HepG2 (cell line): ENCODE measurements around the gene CD40. TPM values are rescaled to one million over a fixed set of nuclear protein-coding genes. Genes with fewer than 3 reads are reported as not detected.
A peak's percentile ranks its signal among the peaks of the same experiment; 100 is the strongest.

Experiments used
- CENPT ChIP-seq: sonication (generic); formaldehyde crosslinking; IDR thresholded peaks from 2 replicates; pipeline ENCODE4 v1.8.0; 2022; ENCODE audit warnings: low read depth, mild to moderate bottlenecking, moderate library complexity, missing genetic modification reagents
- CHD4 ChIP-seq: fragments of 200-600 bp; sonication (generic); IDR thresholded peaks from 2 replicates; pipeline ENCODE4 v1.7.0; 2017; ENCODE audit warnings: mild to moderate bottlenecking, low read length, borderline replicate concordance
- FOXA1 ChIP-seq, 2 experiments: fragments of 450-650 bp in 1 of 2; sonication (generic) in 1 of 2; formaldehyde crosslinking in 1 of 2; IDR thresholded peaks; 2 replicates each; pipeline versions ENCODE4 v1.4.0 to v1.6.1; 2016 to 2020; ENCODE audit warnings: missing genetic modification reagents in 1 of 2
- GMEB2 ChIP-seq: IDR thresholded peaks from 2 replicates; pipeline ENCODE4 v1.6.1; 2016; ENCODE audit warnings: missing biosample characterization, missing genetic modification reagents, low read depth
- GTF2F1 ChIP-seq: fragments of 150-350 bp; IDR thresholded peaks from 2 replicates; pipeline ENCODE4 v1.6.1; 2014; ENCODE audit warnings: low read length
- KAT7 ChIP-seq: IDR thresholded peaks from 2 replicates; pipeline ENCODE4 v1.6.1; 2018; ENCODE audit warnings: borderline replicate concordance, missing compliant biosample characterization
- MAF1 ChIP-seq: sonication (generic); formaldehyde crosslinking; IDR thresholded peaks from 2 replicates; pipeline ENCODE4 v1.5.0; 2020; ENCODE audit warnings: missing genetic modification reagents, borderline replicate concordance
- MED1 ChIP-seq: sonication (generic); formaldehyde crosslinking; IDR thresholded peaks from 2 replicates; pipeline ENCODE4 v1.4.0; 2020; ENCODE audit warnings: missing genetic modification reagents
- MED8 ChIP-seq: sonication (generic); formaldehyde crosslinking; IDR thresholded peaks from 2 replicates; pipeline ENCODE4 v1.8.1; 2023; ENCODE audit warnings: mild to moderate bottlenecking, missing genetic modification reagents; ENCODE audit not compliant: insufficient replicate concordance
- PHF8 ChIP-seq: sonication (generic); formaldehyde crosslinking; IDR thresholded peaks from 2 replicates; pipeline ENCODE4 v1.5.0; 2020; ENCODE audit warnings: missing genetic modification reagents
- POLR2A ChIP-seq, 2 experiments: IDR thresholded peaks; 2 replicates each; pipeline ENCODE4 v1.6.1; 2011; ENCODE audit warnings: low read depth in 2 of 2, low read length in 2 of 2, mild to moderate bottlenecking in 1 of 2, moderate library complexity in 1 of 2; ENCODE audit not compliant: insufficient read depth in 1 of 2
- PRMT3 ChIP-seq: sonication (generic); formaldehyde crosslinking; IDR thresholded peaks from 2 replicates; pipeline ENCODE4 v1.8.1; 2022; ENCODE audit warnings: low read depth, mild to moderate bottlenecking, moderate library complexity, missing genetic modification reagents, borderline replicate concordance
- RFX1 ChIP-seq: fragments of 450-650 bp; IDR thresholded peaks from 2 replicates; pipeline ENCODE4 v1.6.1; 2017
- SMAD1 ChIP-seq: sonication (generic); formaldehyde crosslinking; IDR thresholded peaks from 2 replicates; pipeline ENCODE4 v1.4.0; 2020; ENCODE audit warnings: missing genetic modification reagents, low read depth, mild to moderate bottlenecking, borderline replicate concordance
- SMAD9 ChIP-seq: sonication (generic); formaldehyde crosslinking; IDR thresholded peaks from 2 replicates; pipeline ENCODE4 v1.5.1; 2020; ENCODE audit warnings: mild to moderate bottlenecking, missing genetic modification reagents
- YY1 ChIP-seq: IDR thresholded peaks from 2 replicates; pipeline ENCODE4 v1.6.1; 2011; ENCODE audit warnings: low read length, low read depth, moderate library complexity, mild to moderate bottlenecking; ENCODE audit not compliant: insufficient read depth, insufficient replicate concordance
- ZNF230 ChIP-seq: sonication (generic); formaldehyde crosslinking; IDR thresholded peaks from 2 replicates; pipeline ENCODE4 v1.4.0; 2020; ENCODE audit warnings: mild to moderate bottlenecking, missing genetic modification reagents
- ZNF431 ChIP-seq: sonication (generic); formaldehyde crosslinking; IDR thresholded peaks from 2 replicates; pipeline ENCODE4 v1.9.0; 2022; ENCODE audit warnings: missing genetic modification reagents, low read depth, mild to moderate bottlenecking, borderline replicate concordance
- ZNF556 ChIP-seq: sonication (generic); formaldehyde crosslinking; IDR thresholded peaks from 2 replicates; pipeline ENCODE4 v1.4.0; 2020; ENCODE audit warnings: mild to moderate bottlenecking, missing genetic modification reagents, borderline replicate concordance
- ZNF644 ChIP-seq: IDR thresholded peaks from 2 replicates; pipeline ENCODE4 v1.6.1; 2016; ENCODE audit warnings: low read depth
- ZNF816 ChIP-seq: sonication (generic); formaldehyde crosslinking; IDR thresholded peaks from 2 replicates; pipeline ENCODE4 v1.8.0; 2022; ENCODE audit warnings: missing genetic modification reagents, mild to moderate bottlenecking, borderline replicate concordance
- ZSCAN22 ChIP-seq: sonication (generic); formaldehyde crosslinking; IDR thresholded peaks from 2 replicates; pipeline ENCODE4 v1.4.0; 2020; ENCODE audit warnings: mild to moderate bottlenecking, missing genetic modification reagents
- ZXDC ChIP-seq: sonication (generic); formaldehyde crosslinking; IDR thresholded peaks from 2 replicates; pipeline ENCODE4 v1.5.0; 2020; ENCODE audit warnings: mild to moderate bottlenecking, missing genetic modification reagents
- ZZZ3 ChIP-seq: sonication (generic); formaldehyde crosslinking; IDR thresholded peaks from 2 replicates; pipeline ENCODE4 v1.4.0; 2020; ENCODE audit warnings: missing genetic modification reagents, mild to moderate bottlenecking, borderline replicate concordance
- polyA plus RNA-seq, 8 experiments: library from polyadenylated mRNA; depleted of rRNA in 3 of 8; stranded (reverse) in 7 of 8; unstranded in 1 of 8; fragments of >200 nt; fragmentation: Illumina TruSeq in 4 of 8; extraction: Trizol in 4 of 8; gene quantifications; 2 replicates each; pipeline versions ENCODE4 v1.2.1 to v1.2.3, GENCODE V29; 2011 to 2016; ENCODE audit warnings: low read depth in 4 of 8, missing spikeins in 1 of 8, mixed read lengths in 1 of 8; ENCODE audit not compliant: insufficient read depth in 1 of 8
- total RNA-seq, 5 experiments: library from RNA; depleted of rRNA; stranded (reverse); fragments of >200 nt; fragmentation: Illumina TruSeq; extraction: Trizol; gene quantifications; 2 replicates each; pipeline ENCODE4 v1.2.3, GENCODE V29; 2016; ENCODE audit warnings: low read depth in 1 of 5

Gene CD40
- total and polyA plus RNA-seq, 2 of the 13 experiments (the other 11 are each of a cell fraction or from before 2014, with no cell fraction given) = 4.6 to 13.4 TPM

DNA sequence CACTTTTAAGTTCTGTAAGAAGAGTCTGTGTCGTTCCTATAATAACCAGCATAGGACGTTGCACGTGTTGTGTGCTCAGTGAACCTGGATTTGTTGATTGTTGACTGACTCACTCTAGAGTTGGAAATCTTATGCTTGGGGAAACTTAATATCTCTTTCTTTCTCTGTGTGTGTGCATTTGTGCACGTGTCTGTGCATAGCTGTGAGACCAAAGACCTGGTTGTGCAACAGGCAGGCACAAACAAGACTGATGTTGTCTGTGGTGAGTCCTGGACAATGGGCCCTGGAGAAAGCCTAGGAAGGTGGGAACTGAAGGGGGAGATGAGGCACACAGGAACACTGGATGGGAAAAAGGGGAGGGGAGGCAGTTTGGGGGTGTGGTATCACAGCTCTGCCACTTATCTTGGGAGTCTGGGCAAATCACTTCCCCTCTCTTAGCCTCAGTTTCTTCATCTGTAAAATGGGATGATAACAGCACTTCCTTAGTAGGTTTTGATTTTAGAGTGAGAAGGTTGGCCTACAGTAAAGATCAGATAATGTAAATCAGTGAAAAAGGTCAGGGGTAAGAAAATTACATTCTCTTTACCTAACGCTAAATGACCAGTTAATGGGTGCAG is 8.4 kb downstream of the CD40 start (continued):
- TF ChIP-seq FOXA1 (IDR thresholded peaks at IDR 0.05) (no peak), FOXA1 (CRISPR knock-in tag; IDR thresholded peaks at IDR 0.05) (peak; percentile 12; the same call in 1 of the 2 replicates), YY1 (no peak), RFX1 (no peak), MED8 (CRISPR knock-in tag) (no peak), ZNF230 (CRISPR knock-in tag) (no peak), POLR2A (IDR thresholded peaks at IDR 0.05; ENCODE audit: insufficient read depth in 1 of 2, low read depth in 2 of 2, low read length in 2 of 2) (no peak), ZNF816 (no peak), PRMT3 (CRISPR knock-in tag) (no peak), KAT7 (CRISPR knock-in tag) (no peak), ZNF431 (CRISPR knock-in tag) (no peak), MED1 (CRISPR knock-in tag) (no peak; the same call in 1 of the 2 replicates), ZSCAN22 (CRISPR knock-in tag) (no peak), ZNF644 (CRISPR knock-in tag) (no peak), SMAD9 (CRISPR knock-in tag) (no peak), PHF8 (CRISPR knock-in tag) (no peak), MAF1 (no peak), SMAD1 (CRISPR knock-in tag) (no peak), ZNF556 (CRISPR knock-in tag) (no peak), GMEB2 (no peak), CENPT (CRISPR knock-in tag) (no peak), ZXDC (CRISPR knock-in tag) (no peak), ZZZ3 (CRISPR knock-in tag) (no peak), GTF2F1 (no peak), CHD4 (peak; percentile 77; the same call in 1 of the 2 replicates)
